Measurements from ENCODE around the gene CDC27. TPM values are rescaled to one million over a fixed set of nuclear protein-coding genes. Genes with fewer than 3 reads are reported as not detected.

CDC27 gene
- total RNA-seq, 1 experiment from 2014 or later, result 191 TPM

- Histone ChIP-seq H3K9me3 (ENCODE audit: control insufficient read depth in 1 of 2, insufficient read depth in 1 of 2, low read depth in 1 of 2, low read length in 2 of 2) (no peaks in the 10 kb centered on the region), H4K20me1 (ENCODE audit: insufficient read depth) (peaks cover 8% of the 10 kb centered on the region; the same call in 1 of the 2 replicates), H3K4me3 (replicated peaks in 1 of 2; ENCODE audit: low read depth in 1 of 2, low read length in 2 of 2) (no peak overlapping the region), H3K9me2 (ENCODE audit: insufficient read depth) (no peaks in the 10 kb centered on the region), H3K27me3 (ENCODE audit: insufficient read depth, low read length) (no peaks in the 10 kb centered on the region), H3K4me1 (ENCODE audit: control insufficient read depth in 1 of 2, insufficient read depth in 2 of 2, low read length in 2 of 2) (peaks cover 10 to 15% of the 10 kb centered on the region in 2 experiments; a peak in 3 of 4 replicates), H3K4me2 (ENCODE audit: low read length) (peak overlapping the region; percentile 84), H3K79me2 (ENCODE audit: insufficient read depth, low read length) (peaks cover 39% of the 10 kb centered on the region), H2AFZ (ENCODE audit: low read depth, low read length, poor library complexity, severe bottlenecking) (no peak overlapping the region), H3K9ac (ENCODE audit: low read length) (no peak overlapping the region), H3K27ac (ENCODE audit: low read depth, low read length) (no peak overlapping the region), H3K36me3 (ENCODE audit: control insufficient read depth in 1 of 2, insufficient read depth in 2 of 2, low read length in 2 of 2) (no peaks in the 10 kb centered on the region)
- BruUV-seq (replicated peaks), result no TSS peak
- POLR2A ChIA-PET, result no interaction called here
- CTCF ChIA-PET, result interaction anchor here (1.3 kb wide), 1 partner anchor 248 kb away, joined by 4 read pairs; no protein-coding TSS in a partner anchor
- TF ChIP-seq TCF7L2 (IDR thresholded peaks at IDR 0.05; ENCODE audit: borderline replicate concordance, extremely low read depth, insufficient read depth, insufficient read length) (no peak), SRF (IDR thresholded peaks at IDR 0.05; ENCODE audit: low read depth) (no peak), EZH2phosphoT487 (IDR thresholded peaks at IDR 0.05; ENCODE audit: borderline replicate concordance) (no peak), MAX (IDR thresholded peaks at IDR 0.05) (no peak), ATF3 (IDR thresholded peaks at IDR 0.05) (no peak), EGR1 (IDR thresholded peaks at IDR 0.05; ENCODE audit: low read depth) (no peak), SIN3A (IDR thresholded peaks at IDR 0.05; ENCODE audit: low read depth) (no peak), ZFX (IDR thresholded peaks at IDR 0.05) (no peak), POLR2A (IDR thresholded peaks at IDR 0.05; ENCODE audit: borderline replicate concordance, extremely low read depth, insufficient read depth, insufficient read length) (no peak), JUND (IDR thresholded peaks at IDR 0.05) (no peak)
- intact Hi-C loops (cut with micrococcal nuclease), result no loop called here
- ATAC-seq (no peak), DNase-seq (ENCODE audit: low read depth, low spot score) (no peak)
- RAD21 ChIA-PET (ENCODE audit: low non-redundant PET in 1 of 2, low total read pairs in 2 of 2, uncharacterized antibody in 2 of 2, unreplicated experiment in 2 of 2), result interaction anchor here in 1 of 2 experiments (0.6 kb wide), 1 partner anchor 21 kb away, joined by 3 read pairs; no protein-coding TSS in a partner anchor
These were observed 1.1 kb upstream of the CDC27 start for GRCh38 chr17:47190243-47190642.

- ChIA-PET RAD21 (ENCODE audit: low non-redundant PET in 1 of 2, low total read pairs in 2 of 2, uncharacterized antibody in 2 of 2, unreplicated experiment in 2 of 2) (interaction anchor here in 1 of 2 experiments (0.6 kb wide), 1 partner anchor 21 kb away, joined by 3 read pairs; no protein-coding TSS in a partner anchor), CTCF (interaction anchor here (0.9 to 1.3 kb wide), 2 partner anchors 125 to 247 kb away, joined by 4 to 5 read pairs; no protein-coding TSS in a partner anchor), POLR2A (interaction anchor here (1.0 kb wide), 1 partner anchor 9 kb away, joined by 9 read pairs; no protein-coding TSS in a partner anchor)
- H3K27ac ChIP-seq (ENCODE audit: low read depth, low read length), result peak overlapping the region; percentile 30; the same call in 1 of the 2 replicates
- peak overlapping the region; percentile 84 for H3K4me2 ChIP-seq (ENCODE audit: low read length)
- ATAC-seq (peak; percentile 13), DNase-seq (ENCODE audit: low read depth, low spot score) (no peak)
- TF ChIP-seq JUND (IDR thresholded peaks at IDR 0.05) (no peak), MAX (IDR thresholded peaks at IDR 0.05) (no peak), SIN3A (IDR thresholded peaks at IDR 0.05; ENCODE audit: low read depth) (no peak), FOSL1 (IDR thresholded peaks at IDR 0.05; ENCODE audit: low read depth) (no peak), EZH2 (IDR thresholded peaks at IDR 0.05) (no peak), ZBTB33 (IDR thresholded peaks at IDR 0.05; ENCODE audit: extremely low read depth, insufficient replicate concordance, low read length) (no peak), YY1 (IDR thresholded peaks at IDR 0.05; ENCODE audit: extremely low read depth, insufficient replicate concordance, low read depth, low read length) (no peak), SRF (IDR thresholded peaks at IDR 0.05; ENCODE audit: low read depth) (no peak), ATF3 (IDR thresholded peaks at IDR 0.05) (no peak)
- peaks cover 10 to 15% of the 10 kb centered on the region in 2 experiments; a peak in 3 of 4 replicates for H3K4me1 ChIP-seq (ENCODE audit: control insufficient read depth in 1 of 2, insufficient read depth in 2 of 2, low read length in 2 of 2)
- H3K36me3 ChIP-seq (ENCODE audit: control insufficient read depth in 1 of 2, insufficient read depth in 2 of 2, low read length in 2 of 2), result no peaks in the 10 kb centered on the region
- H3K9me3 ChIP-seq (ENCODE audit: control insufficient read depth in 1 of 2, insufficient read depth in 1 of 2, low read depth in 1 of 2, low read length in 2 of 2), result no peaks in the 10 kb centered on the region
- H3K9me2 ChIP-seq (ENCODE audit: insufficient read depth), result no peaks in the 10 kb centered on the region
- H2AFZ ChIP-seq (ENCODE audit: low read depth, low read length, poor library complexity, severe bottlenecking), result peak overlapping the region; percentile 65
- intact Hi-C loops (cut with micrococcal nuclease), result no loop called here
- BruUV-seq (replicated peaks), result TSS peak; percentile 94
- peak overlapping the region; percentile 52 for H3K9ac ChIP-seq (ENCODE audit: low read length)
- peaks cover 8% of the 10 kb centered on the region; the same call in 1 of the 2 replicates for H4K20me1 ChIP-seq (ENCODE audit: insufficient read depth)
- no peaks in the 10 kb centered on the region for H3K27me3 ChIP-seq (ENCODE audit: insufficient read depth, low read length)
- H3K4me3 ChIP-seq (replicated peaks in 1 of 2; ENCODE audit: low read depth in 1 of 2, low read length in 2 of 2), result peak overlapping the region; percentile 88 to 94
- peaks cover 43% of the 10 kb centered on the region for H3K79me2 ChIP-seq (ENCODE audit: insufficient read depth, low read length)
These were observed 690 bp upstream of the CDC27 start for GRCh38 chr17:47189732-47190237.

All from HCT116 (cell line).